Measurements from ENCODE around the gene FGF19. TPM values are rescaled to one million over a fixed set of nuclear protein-coding genes. Genes with fewer than 3 reads are reported as not detected.

FGF19 gene
- total RNA-seq, 1 donor from 2014 or later = not detected

DNA sequence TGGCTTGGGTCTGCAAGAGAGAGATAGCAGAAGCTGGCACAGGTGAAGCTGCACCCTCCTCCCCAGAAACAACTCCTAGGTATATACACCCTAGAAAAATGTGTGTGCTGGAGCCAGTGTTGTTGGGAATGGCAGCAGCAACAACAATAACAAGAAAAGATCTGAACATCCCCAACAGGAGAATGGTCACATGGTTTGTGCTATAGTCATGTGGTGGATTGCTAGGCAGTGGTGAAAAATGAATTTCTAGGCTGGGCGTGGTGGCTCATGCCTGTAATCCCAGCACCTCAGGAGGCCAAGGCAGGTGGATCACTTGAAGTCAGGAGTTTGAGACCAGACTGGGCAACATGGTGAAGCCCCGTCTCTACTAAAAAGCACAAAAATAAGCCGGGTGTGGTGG, 31.0 kb upstream of the FGF19 start:
- H3K27ac Mint-ChIP-seq (ENCODE audit: unreplicated experiment) = no peak overlapping the region
- TF ChIP-seq, protein P1, sequence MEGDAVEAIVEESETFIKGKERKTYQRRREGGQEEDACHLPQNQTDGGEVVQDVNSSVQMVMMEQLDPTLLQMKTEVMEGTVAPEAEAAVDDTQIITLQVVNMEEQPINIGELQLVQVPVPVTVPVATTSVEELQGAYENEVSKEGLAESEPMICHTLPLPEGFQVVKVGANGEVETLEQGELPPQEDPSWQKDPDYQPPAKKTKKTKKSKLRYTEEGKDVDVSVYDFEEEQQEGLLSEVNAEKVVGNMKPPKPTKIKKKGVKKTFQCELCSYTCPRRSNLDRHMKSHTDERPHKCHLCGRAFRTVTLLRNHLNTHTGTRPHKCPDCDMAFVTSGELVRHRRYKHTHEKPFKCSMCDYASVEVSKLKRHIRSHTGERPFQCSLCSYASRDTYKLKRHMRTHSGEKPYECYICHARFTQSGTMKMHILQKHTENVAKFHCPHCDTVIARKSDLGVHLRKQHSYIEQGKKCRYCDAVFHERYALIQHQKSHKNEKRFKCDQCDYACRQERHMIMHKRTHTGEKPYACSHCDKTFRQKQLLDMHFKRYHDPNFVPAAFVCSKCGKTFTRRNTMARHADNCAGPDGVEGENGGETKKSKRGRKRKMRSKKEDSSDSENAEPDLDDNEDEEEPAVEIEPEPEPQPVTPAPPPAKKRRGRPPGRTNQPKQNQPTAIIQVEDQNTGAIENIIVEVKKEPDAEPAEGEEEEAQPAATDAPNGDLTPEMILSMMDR (IDR thresholded peaks at IDR 0.05) = no peak
- peaks cover 12% of the 10 kb centered on the region for H3K9me3 Mint-ChIP-seq (ENCODE audit: unreplicated experiment)
- H3K36me3 Mint-ChIP-seq (ENCODE audit: unreplicated experiment) = peaks cover 3% of the 10 kb centered on the region
- peaks cover 12% of the 10 kb centered on the region for H3K4me1 Mint-ChIP-seq (ENCODE audit: unreplicated experiment)
- no peak for DNase-seq (ENCODE audit: extremely low spot score, unreplicated experiment)
- H3K4me3 Mint-ChIP-seq (ENCODE audit: unreplicated experiment) = no peak overlapping the region
- H3K27me3 Mint-ChIP-seq (ENCODE audit: unreplicated experiment) = no peaks in the 10 kb centered on the region

DNA sequence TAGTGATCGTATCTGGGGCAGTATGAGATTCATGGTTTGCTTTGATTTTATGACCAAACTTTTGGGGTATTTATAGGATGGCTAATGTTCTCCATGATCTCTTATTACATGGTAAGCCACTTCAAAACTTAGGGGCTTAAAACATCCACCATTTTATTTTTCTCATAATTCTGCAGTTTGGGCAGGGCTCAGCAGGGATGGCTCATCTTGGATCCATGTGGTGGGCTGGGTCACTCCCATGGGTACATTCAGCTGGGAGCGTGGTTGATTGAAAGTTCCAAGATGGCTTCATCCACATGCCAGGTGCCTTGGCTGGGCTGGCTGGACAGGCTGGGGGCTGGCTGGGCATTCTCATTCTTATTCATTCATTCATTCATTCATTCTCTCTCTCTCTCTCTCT, 30.5 kb upstream of the FGF19 start:
- TF ChIP-seq, protein P1 (IDR thresholded peaks at IDR 0.05) = no peak
- H3K9me3 Mint-ChIP-seq (ENCODE audit: unreplicated experiment) = peaks cover 12% of the 10 kb centered on the region
- H3K27ac Mint-ChIP-seq (ENCODE audit: unreplicated experiment) = no peak overlapping the region
- no peaks in the 10 kb centered on the region for H3K27me3 Mint-ChIP-seq (ENCODE audit: unreplicated experiment)
- H3K4me3 Mint-ChIP-seq (ENCODE audit: unreplicated experiment) = no peak overlapping the region
- no peak for DNase-seq (ENCODE audit: extremely low spot score, unreplicated experiment)
- H3K36me3 Mint-ChIP-seq (ENCODE audit: unreplicated experiment) = peaks cover 3% of the 10 kb centered on the region
- peaks cover 12% of the 10 kb centered on the region for H3K4me1 Mint-ChIP-seq (ENCODE audit: unreplicated experiment)

DNA sequence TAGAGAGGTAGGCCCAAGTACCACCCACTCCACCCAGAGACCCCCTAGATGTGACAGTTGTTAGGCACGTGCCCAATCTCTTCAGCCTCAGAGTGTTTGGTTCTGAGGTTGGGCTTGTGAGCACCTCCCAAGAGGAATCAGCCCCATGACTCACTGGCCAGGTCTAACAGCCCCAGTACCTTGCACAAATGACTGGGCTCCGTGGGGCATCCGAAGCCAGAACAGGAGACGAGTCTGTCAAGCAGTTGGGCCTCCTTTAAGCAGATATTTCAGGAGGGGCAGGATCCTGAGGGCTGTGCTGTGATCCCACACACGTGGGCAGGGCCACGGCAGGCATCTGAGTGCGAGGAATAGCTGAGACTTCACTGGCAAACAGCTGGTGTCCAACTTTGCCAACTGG, 29.1 kb upstream of the FGF19 start:
- no peak overlapping the region for H3K4me3 Mint-ChIP-seq (ENCODE audit: unreplicated experiment)
- peaks cover 3% of the 10 kb centered on the region for H3K36me3 Mint-ChIP-seq (ENCODE audit: unreplicated experiment)
- H3K4me1 Mint-ChIP-seq (ENCODE audit: unreplicated experiment) = peaks cover 12% of the 10 kb centered on the region
- H3K27me3 Mint-ChIP-seq (ENCODE audit: unreplicated experiment) = no peaks in the 10 kb centered on the region
- H3K9me3 Mint-ChIP-seq (ENCODE audit: unreplicated experiment) = peaks cover 12% of the 10 kb centered on the region
- TF ChIP-seq, protein P1 (IDR thresholded peaks at IDR 0.05) = no peak
- no peak overlapping the region for H3K27ac Mint-ChIP-seq (ENCODE audit: unreplicated experiment)
- DNase-seq (ENCODE audit: extremely low spot score, unreplicated experiment) = no peak

DNA sequence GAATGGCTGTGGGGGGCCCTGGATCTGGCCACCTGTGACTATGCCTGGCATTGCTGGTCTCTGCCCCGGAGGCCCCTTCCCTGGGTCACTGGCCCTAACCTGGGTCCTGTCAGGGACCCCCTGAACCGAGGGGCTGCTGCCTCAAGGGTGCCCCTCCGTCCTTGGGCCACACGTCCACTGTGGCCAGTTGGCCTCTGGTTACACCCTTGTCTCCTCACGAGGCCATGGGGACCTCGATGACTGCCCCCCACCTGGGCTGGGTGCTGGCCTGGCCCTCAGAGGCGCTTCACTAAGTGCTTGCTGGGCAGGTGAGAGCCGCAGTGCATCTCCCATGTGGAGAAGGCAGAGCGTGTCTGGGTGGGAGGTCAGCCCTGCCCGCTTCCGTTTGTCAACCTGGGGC, 27.3 kb upstream of the FGF19 start:
- TF ChIP-seq, protein P1 (IDR thresholded peaks at IDR 0.05) = no peak

DNA sequence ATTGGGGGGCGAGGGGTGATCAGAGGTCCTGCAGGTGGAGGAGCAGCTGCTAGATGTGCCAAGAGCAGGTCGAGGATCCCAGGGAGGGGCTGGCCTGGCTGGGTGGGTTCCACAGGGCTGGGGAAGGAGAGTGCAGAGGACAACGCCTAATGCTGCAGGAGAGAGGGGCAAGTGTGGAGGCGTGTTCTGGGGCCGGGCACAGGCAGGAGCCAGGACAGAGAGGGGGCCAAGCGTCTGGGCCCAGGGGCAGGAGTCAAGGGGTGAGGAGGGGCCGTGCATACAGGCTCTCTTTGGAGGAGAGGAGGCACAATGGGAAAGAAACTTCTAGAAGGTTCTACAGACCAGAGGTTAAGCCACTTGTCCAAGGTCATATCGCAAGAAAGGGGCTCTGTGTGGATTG, 26.7 kb upstream of the FGF19 start:
- Mint-ChIP-seq H3K27me3 (ENCODE audit: unreplicated experiment) (no peaks in the 10 kb centered on the region), H3K36me3 (ENCODE audit: unreplicated experiment) (peaks cover 3% of the 10 kb centered on the region), H3K27ac (ENCODE audit: unreplicated experiment) (no peak overlapping the region), H3K4me3 (ENCODE audit: unreplicated experiment) (no peak overlapping the region), H3K9me3 (ENCODE audit: unreplicated experiment) (peaks cover 8% of the 10 kb centered on the region), H3K4me1 (ENCODE audit: unreplicated experiment) (peaks cover 17% of the 10 kb centered on the region)
- TF ChIP-seq, protein P1 (IDR thresholded peaks at IDR 0.05) = no peak
- DNase-seq (ENCODE audit: extremely low spot score, unreplicated experiment) = no peak

More for the DNA sequence above, 27.3 kb upstream of the FGF19 start:
- H3K27me3 Mint-ChIP-seq (ENCODE audit: unreplicated experiment) = no peaks in the 10 kb centered on the region
- no peak for DNase-seq (ENCODE audit: extremely low spot score, unreplicated experiment)
- H3K36me3 Mint-ChIP-seq (ENCODE audit: unreplicated experiment) = peaks cover 3% of the 10 kb centered on the region
- H3K4me1 Mint-ChIP-seq (ENCODE audit: unreplicated experiment) = peaks cover 15% of the 10 kb centered on the region
- peaks cover 8% of the 10 kb centered on the region for H3K9me3 Mint-ChIP-seq (ENCODE audit: unreplicated experiment)
- no peak overlapping the region for H3K4me3 Mint-ChIP-seq (ENCODE audit: unreplicated experiment)
- H3K27ac Mint-ChIP-seq (ENCODE audit: unreplicated experiment) = no peak overlapping the region

All from osteocyte (in vitro differentiated cells).